IPS-15b (cell line): ENCODE measurements around the gene ZNF276.
"Not testable (repeated sequence)": the region's sequence is repeated elsewhere in the genome, so short reads cannot be mapped to it uniquely, and the experiment has no call there.

Source experiments
- H3K27me3 ChIP-seq: one replicate; pipeline ENCODE4 v1.6.1; 2013; ENCODE audit warnings: low read length; ENCODE audit not compliant: control insufficient read depth, insufficient read depth
- H3K36me3 ChIP-seq: one replicate; pipeline ENCODE4 v1.6.1; 2013; ENCODE audit warnings: low read length; ENCODE audit not compliant: control insufficient read depth, insufficient read depth
- H3K4me1 ChIP-seq: one replicate; pipeline ENCODE4 v1.6.1; 2013; ENCODE audit warnings: mild to moderate bottlenecking, low read length; ENCODE audit not compliant: control insufficient read depth, insufficient read depth
- H3K4me3 ChIP-seq: one replicate; pipeline ENCODE4 v1.5.1; 2013; ENCODE audit warnings: low read depth, low read length
- H3K9ac ChIP-seq: one replicate; pipeline ENCODE4 v1.6.1; 2013; ENCODE audit warnings: low read depth, mild to moderate bottlenecking, low read length
- H3K9me3 ChIP-seq: one replicate; pipeline ENCODE4 v1.6.1; 2013; ENCODE audit warnings: mild to moderate bottlenecking, low read length; ENCODE audit not compliant: control insufficient read depth, insufficient read depth

Gene ZNF276

DNA sequence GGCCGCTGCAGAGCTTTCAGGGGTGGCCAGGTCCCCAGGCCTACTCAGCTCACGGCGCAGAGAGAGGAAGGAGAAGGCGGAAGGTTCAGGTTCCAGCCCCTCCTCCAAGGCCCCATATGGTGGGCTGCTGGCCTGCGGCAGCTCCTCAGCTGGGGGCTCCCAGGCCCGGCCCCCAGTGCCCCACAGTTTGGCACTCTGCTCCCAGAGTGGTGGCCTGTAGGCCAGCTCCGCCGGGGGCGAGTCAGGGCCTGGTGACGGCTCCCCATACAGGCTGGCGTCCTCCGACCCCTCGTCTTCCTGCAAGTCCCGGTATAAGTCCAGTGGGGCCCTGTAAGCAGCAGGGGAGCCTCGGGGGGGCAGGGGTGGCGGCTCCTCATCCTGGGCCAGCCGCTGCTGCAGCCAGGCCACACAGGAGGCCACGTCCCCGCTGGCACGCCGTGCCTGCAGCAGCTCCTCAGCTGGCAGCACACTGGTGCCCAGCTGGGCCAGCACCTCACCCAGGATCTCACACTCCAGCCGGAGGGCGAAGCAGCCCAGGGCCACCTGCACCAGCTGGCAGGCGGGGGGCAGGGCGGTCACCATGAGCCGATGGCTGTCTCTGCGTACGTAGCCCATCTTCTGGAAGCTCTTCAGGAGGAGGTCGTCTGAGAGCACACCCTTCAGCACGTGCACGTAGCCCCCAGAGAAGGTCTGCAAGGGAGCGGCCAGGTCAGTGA is 23.6 kb upstream of the ZNF276 start:
- Histone ChIP-seq H3K4me1 (no peaks in the 10 kb centered on the region), H3K27me3 (no peaks in the 10 kb centered on the region), H3K36me3 (peaks cover 30% of the 10 kb centered on the region), H3K9me3 (no peaks in the 10 kb centered on the region), H3K9ac (no peak overlapping the region), H3K4me3 (no peak overlapping the region)

DNA sequence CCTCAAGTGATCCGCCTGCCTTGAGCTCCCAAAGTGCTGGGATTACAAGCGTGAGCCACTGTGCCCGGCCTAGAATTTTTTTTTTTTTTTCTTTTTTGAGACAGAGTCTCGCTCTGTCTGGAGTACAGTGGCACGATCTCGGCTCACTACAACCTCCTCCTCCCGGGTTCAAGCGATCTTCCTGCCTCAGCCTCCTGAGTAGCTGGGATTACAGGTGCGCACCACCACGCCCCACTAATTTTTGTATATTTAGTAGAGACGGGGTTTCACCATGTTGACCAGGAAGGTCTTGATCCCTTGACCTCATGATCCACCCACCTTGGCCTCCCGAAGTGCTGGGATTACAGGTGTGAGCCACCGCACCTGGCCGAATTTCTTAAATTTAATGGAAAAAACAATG is 22.6 kb upstream of the ZNF276 start:
- H3K27me3 ChIP-seq, H3K9ac ChIP-seq, H3K9me3 ChIP-seq, H3K4me1 ChIP-seq, H3K4me3 ChIP-seq: not testable (repeated sequence)
- peaks cover 23% of the 10 kb centered on the region for H3K36me3 ChIP-seq

DNA sequence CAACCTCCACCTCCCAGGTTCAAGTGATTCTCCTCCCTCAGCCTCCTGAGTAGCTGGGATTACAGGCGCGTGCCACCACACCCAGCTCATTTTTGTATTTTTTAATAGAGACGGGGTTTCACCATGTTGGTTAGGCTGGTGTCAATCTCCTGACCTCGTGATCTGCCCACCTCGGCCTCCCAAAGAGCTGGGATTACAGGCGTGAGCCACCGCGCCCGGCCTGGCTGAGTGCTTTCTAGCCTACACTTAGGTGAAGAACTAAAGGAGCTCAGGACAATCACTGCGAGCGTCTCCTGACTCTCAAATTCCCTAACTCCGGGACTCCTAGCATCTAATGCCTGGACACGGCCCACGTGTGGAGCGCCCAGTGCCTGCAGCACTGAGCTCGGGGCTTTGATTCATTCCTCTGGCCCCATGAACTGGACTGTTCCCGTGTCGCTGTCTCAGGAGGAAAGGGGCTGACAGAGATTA is 21.7 kb upstream of the ZNF276 start:
- H3K4me1 ChIP-seq, H3K27me3 ChIP-seq, H3K9me3 ChIP-seq, H3K9ac ChIP-seq: not testable (repeated sequence)
- Histone ChIP-seq H3K36me3 (peaks cover 14% of the 10 kb centered on the region), H3K4me3 (peak overlapping the region; percentile 37)

DNA sequence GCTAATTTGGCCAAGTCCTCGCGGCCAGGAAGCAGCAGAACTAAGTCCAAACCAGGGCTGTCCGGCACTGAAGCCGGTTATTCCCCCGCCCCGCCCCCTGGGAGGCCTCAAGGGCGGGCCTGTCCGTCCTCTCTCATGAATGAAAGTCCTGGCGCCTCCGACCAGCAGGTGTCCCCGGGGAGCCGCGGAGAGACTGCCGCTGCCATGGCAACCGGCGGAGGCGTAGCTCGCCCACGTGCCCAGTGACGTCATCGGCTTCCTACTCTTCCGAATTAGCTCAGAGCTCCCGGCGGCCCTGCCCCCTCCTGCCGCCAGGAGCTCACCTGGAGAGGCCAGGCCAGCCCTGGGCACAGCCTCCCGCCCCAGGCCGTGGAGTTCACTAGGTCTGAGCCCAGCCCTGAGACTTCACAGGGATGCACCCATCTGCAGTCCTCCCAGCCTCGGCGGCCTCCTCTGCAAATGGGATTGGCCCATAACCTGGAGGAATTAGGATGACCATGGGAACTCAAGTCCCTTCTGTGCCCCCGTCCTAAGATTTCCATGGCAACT is 21.2 kb upstream of the ZNF276 start:
- H3K4me1 ChIP-seq, result no peaks in the 10 kb centered on the region
- H3K27me3 ChIP-seq, result peaks cover 6% of the 10 kb centered on the region
- H3K9ac ChIP-seq, result no peak overlapping the region
- H3K9me3 ChIP-seq, result no peaks in the 10 kb centered on the region
- H3K36me3 ChIP-seq, result peaks cover 14% of the 10 kb centered on the region
- H3K4me3 ChIP-seq, result peak overlapping the region; percentile 75

DNA sequence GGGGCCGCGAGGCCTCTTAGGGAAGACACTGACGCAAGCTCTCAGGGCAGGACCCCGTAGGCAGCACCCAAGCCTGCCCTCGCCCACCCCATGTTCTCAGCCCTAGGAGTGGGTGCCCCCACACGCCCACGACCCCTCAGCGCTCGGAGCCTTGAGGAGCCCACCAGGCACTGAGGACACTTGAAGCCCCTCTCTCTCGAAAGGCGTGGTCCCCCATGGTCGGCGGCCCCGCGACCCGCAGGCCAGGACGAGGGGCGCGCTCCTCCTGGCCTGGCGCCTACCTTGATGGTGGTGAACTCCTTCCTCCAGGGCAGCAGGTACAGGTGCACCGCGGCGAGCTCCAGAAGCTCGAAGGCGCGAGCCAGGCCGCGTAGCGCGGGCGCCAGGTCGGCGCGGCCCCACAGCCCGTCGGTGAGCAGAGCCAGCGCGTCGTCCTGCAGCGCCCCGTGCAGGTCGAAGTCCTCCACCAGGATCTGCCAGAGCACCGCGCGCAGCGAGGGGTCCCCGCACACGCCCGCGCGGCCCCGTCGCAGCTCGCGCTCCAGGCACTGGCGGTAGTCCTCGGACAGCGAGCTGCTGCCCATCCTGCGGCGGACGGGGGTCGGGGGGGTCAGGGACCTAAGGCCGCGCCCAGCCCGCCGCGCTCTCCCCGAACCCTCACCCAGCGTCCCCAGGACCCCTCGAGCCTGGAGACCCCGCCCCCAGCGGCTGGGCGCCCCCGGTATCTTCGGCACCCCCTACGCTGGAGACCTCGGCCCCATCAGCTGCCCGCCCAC is 20.5 kb upstream of the ZNF276 start:
- H3K9ac ChIP-seq, result no peak overlapping the region

DNA sequence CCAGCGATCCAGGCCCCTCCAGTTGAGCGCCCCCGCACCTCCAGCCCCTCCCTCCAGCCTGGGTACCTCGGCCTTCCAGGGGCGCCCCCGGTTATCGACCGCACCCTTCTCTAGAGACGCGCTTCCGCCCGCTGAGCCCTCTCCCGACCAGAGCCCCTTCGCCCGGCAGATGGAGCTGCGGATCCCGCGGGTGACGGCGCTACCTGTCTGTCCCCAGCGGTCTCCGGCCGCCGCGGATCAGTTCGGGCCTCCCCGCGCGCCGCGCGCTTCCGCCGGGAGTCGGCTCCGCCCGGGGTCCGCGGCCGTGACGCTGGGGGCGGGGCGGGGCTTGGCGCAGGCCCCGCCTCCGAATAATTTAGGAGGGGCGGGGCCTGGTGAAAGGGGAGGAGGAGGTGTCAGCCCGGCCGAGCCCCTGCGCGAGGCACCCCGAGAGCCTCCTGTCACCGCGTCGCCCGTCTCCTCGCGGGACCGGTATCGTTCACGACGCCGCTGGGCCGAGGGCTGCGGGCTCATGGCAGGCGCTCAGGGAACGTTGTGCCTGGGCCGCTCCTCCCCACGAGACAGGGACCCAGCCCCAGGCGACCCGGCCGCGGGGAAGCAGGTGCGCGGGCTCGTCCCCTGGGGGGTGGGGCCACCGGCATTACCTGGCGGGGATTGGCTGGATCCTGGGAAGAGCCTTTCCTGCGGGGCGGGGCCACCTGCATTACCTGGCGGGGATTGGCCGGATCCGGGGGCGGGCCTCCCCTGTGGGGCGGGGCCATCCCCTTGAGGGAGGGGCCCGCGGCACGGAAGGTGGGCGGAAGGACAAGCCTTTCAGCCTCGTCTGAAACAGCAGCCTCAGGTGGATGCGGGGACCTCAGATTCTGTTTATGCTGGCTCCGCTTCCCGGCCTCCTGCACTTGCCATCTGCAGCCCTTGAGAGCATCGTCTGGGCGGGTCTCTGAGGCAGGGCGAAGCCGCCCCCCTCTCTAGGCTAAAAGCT is 19.6 kb upstream of the ZNF276 start, which contains the start of gene SPATA2L:
Gene SPATA2L, minus strand, starts transcription at position 281 of the 982 bp plus-strand sequence. CDS start 473 bp downstream, outside the sequence.
- H3K4me3 ChIP-seq, result peak within 1 kb of the TSS; percentile 75
- peak within 1 kb of the TSS; percentile 37 for H3K9ac ChIP-seq
- H3K4me1 ChIP-seq, result no peaks in the 10 kb centered on the region
- peaks cover 6% of the 10 kb centered on the region for H3K27me3 ChIP-seq
- H3K9me3 ChIP-seq, result no peaks in the 10 kb centered on the region
- peaks cover 10% of the 10 kb centered on the region for H3K36me3 ChIP-seq

More for the DNA sequence above, 20.5 kb upstream of the ZNF276 start:
- Histone ChIP-seq H3K27me3 (peaks cover 6% of the 10 kb centered on the region), H3K4me3 (peak overlapping the region; percentile 75), H3K36me3 (peaks cover 14% of the 10 kb centered on the region), H3K9me3 (no peaks in the 10 kb centered on the region), H3K4me1 (no peaks in the 10 kb centered on the region)

DNA sequence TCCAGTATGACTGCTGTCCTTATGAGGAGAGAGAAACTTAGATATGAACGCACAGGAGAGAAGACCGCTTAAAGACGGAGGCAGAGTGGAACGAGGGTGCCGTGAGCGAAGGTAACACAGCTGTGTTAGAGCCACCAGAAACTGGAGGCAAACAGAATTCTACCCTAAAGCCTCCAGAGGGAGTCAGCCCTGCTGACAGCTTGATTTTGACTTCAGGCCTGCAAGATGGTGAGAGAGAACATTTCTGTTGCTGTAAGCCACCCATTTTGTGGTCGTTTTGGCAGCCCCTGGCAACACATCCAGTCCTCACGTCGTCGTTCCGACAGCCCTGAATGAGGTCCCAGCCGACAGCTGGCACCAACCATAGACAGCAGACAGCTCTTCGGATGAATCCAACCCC is 17.1 kb upstream of the ZNF276 start:
- Histone ChIP-seq H3K9me3 (no peaks in the 10 kb centered on the region), H3K9ac (no peak overlapping the region), H3K4me1 (peaks cover under 1% of the 10 kb centered on the region), H3K4me3 (no peak overlapping the region), H3K36me3 (peaks cover 7% of the 10 kb centered on the region), H3K27me3 (peaks cover 6% of the 10 kb centered on the region)

DNA sequence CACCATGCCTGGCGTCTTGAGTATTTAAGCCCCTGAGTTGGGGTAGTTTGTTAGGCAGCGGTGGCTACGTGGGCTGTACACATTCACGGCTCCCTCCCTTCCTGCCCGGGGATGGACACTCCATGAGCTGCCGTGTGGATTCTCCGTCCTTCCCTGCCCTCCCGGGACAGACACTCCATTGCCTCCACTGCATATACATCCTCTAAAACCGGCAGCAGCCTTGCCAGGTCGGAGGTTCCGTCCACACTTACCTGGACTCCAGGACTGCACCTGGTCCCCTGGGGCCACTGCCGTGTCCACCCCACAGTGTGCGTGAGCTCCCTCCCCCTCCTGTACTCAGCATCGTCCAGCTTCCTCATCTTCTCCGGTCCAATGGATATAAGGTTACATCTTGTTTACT is 16.3 kb upstream of the ZNF276 start:
- H3K4me1 ChIP-seq, result peaks cover 2% of the 10 kb centered on the region

DNA sequence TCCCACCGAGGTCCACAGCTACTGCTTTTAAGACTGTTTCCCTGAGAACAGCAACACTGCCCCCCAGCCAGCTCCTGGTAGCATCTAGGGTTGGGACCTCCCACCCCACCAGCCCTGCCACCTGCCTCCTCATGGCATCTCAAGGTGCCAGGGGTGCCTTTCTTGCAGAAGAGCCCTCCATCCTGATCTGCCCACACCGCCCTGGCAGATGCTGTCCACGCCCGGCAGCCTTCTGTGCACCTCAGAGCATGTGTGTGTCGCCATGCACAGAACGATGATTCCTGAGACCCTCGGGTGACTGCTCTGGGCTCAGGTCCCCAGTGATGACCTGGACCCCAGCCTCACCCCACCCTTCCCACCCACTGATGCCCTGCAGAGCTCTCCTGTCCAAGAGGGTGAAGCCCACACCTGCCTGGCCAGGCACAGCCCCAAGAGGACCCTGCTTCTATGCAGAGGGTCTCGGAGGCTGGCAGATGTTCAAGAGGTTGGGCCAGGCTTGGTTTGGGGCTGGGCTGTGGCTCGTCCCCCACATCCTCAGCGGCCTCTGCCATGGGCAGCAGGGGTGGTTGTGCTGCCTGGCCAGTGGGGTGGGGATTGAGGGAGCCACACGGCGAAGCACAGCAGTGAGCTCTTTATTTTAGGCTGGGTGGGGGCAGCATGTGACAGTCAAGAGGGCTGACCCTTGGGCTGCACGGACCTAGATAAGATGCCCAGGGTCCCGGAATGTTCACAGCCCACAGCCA is 14.6 kb upstream of the ZNF276 start:
- Histone ChIP-seq H3K36me3 (peaks cover 6% of the 10 kb centered on the region), H3K27me3 (peaks cover 6% of the 10 kb centered on the region), H3K4me1 (peaks cover 2% of the 10 kb centered on the region), H3K4me3 (no peak overlapping the region), H3K9me3 (no peaks in the 10 kb centered on the region), H3K9ac (no peak overlapping the region)

More for the DNA sequence above, 16.3 kb upstream of the ZNF276 start:
- Histone ChIP-seq H3K4me3 (no peak overlapping the region), H3K27me3 (peaks cover 6% of the 10 kb centered on the region), H3K9me3 (no peaks in the 10 kb centered on the region), H3K36me3 (peaks cover 6% of the 10 kb centered on the region), H3K9ac (no peak overlapping the region)

DNA sequence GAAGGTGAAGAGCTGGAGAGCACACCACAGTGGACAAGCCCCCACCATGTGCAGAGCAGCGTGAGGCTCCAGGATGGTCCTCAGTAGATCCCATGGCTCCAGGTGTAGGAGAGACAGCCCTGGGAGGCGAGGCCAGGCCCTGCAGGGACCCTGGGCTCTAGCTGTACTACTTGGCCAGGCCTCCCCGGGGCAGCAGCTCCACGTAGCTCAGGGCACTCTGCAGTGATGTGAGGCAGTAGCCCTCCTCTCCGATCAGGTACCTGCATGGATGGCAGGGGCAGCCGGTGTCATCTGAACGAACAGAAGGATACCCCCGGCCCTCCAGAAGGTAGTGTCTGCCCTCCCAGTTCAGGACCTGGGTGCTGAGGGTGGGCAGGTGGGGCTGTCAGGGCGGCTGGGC is 13.6 kb upstream of the ZNF276 start:
- H3K9ac ChIP-seq, result no peak overlapping the region
- H3K36me3 ChIP-seq, result peaks cover 6% of the 10 kb centered on the region
- H3K9me3 ChIP-seq, result no peaks in the 10 kb centered on the region
- H3K4me1 ChIP-seq, result peaks cover 2% of the 10 kb centered on the region
- H3K27me3 ChIP-seq, result peaks cover 6% of the 10 kb centered on the region
- no peak overlapping the region for H3K4me3 ChIP-seq
